ENCODE results near the gene LY6G5C. TPM values are rescaled to one million over a fixed set of nuclear protein-coding genes. Genes with fewer than 3 reads are reported as not detected.

LY6G5C gene
- total RNA-seq, 1 experiment from 2014 or later, result 1.7 TPM

DNA sequence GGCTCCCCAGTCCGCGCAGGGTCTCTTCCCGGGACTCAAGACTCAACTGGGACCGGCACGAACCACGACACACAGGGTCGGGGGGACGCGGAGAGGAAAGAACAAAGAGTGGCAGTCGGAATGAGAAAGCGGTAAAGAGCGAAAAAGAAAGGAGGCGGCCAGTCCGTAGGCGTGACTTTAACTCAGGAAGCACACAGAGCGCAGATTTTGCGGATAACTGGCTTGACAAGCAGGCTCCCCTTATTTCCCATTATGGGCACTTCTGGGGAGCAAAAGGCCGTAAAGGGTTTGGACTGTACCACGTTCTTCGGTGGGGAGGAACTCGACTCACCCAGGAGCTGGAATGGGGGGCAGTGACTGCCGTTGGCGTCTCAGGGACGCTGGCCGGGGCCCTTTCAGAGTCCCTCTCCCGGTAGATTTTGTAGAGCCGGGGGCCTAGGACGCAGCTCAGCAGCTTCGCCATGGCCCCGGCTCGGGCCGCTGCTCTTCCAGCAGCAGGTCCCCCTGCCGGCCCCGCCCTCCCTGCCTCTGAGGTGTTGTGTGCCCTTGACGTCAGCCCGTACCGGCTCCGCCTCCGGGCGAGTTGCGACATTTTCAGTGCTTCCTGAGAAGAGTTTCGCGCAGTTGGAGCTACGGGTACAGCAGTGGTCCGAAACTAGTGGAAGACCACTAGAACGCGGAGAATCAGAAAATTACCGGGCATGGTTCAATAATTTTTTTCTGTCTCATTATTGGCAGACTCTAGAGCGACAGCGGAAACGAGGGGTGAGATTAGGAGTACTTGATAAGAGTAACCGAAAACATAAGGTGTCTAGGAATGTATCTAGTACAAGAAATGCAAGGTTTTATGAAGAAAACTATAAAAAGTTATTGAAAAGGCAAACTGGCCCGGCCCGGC, 22.2 kb upstream of the LY6G5C start, which contains the start of gene ABHD16A (continued):
- TF ChIP-seq SRF (IDR thresholded peaks at IDR 0.05; ENCODE audit: low read depth) (no peak; the same call in none of the 2 replicates), POLR2AphosphoS5 (IDR thresholded peaks at IDR 0.05; ENCODE audit: low read depth, low read length) (peak; percentile 95), POLR2A (IDR thresholded peaks at IDR 0.05; ENCODE audit: borderline replicate concordance, extremely low read depth, insufficient read depth, insufficient read length) (peak; percentile 48), YY1 (IDR thresholded peaks at IDR 0.05; ENCODE audit: extremely low read depth, insufficient replicate concordance, low read depth, low read length) (peak; percentile 84), FOSL1 (IDR thresholded peaks at IDR 0.05; ENCODE audit: low read depth) (no peak), EZH2 (IDR thresholded peaks at IDR 0.05) (no peak)

GRCh38 chr6:31702405-31702818, 21.5 kb upstream of the LY6G5C start:
- Histone ChIP-seq H3K4me2 (ENCODE audit: low read length) (peak overlapping the region; percentile 77), H3K9me2 (ENCODE audit: insufficient read depth) (no peaks in the 10 kb centered on the region), H3K79me2 (ENCODE audit: insufficient read depth, low read length) (peaks cover 13% of the 10 kb centered on the region), H3K36me3 (ENCODE audit: control insufficient read depth in 1 of 2, insufficient read depth in 2 of 2, low read length in 2 of 2) (no peaks in the 10 kb centered on the region), H4K20me1 (ENCODE audit: insufficient read depth) (no peaks in the 10 kb centered on the region), H2AFZ (ENCODE audit: low read depth, low read length, poor library complexity, severe bottlenecking) (no peak overlapping the region), H3K4me1 (ENCODE audit: control insufficient read depth in 1 of 2, insufficient read depth in 2 of 2, low read length in 2 of 2) (peaks cover 7 to 15% of the 10 kb centered on the region in 2 experiments; a peak in 3 of 4 replicates), H3K9ac (ENCODE audit: low read length) (peak overlapping the region; percentile 85), H3K9me3 (ENCODE audit: control insufficient read depth in 1 of 2, insufficient read depth in 1 of 2, low read depth in 1 of 2, low read length in 2 of 2) (no peaks in the 10 kb centered on the region), H3K4me3 (replicated peaks in 1 of 2; ENCODE audit: low read depth in 1 of 2, low read length in 2 of 2) (peak overlapping the region; percentile 89 to 98), H3K27me3 (ENCODE audit: insufficient read depth, low read length) (no peaks in the 10 kb centered on the region), H3K27ac (ENCODE audit: low read depth, low read length) (peak overlapping the region; percentile 82)
- ChIA-PET POLR2A (interaction anchor here (1.1 to 1.6 kb wide), 6 partner anchors 36 to 132 kb away, joined by 3 to 5 read pairs (median 4); partner anchors contain the start of genes HSPA1B, MSH5 and VARS1), CTCF (interaction anchor here (1.2 to 2.1 kb wide), 3 partner anchors 10 to 67 kb away, joined by 3 to 10 read pairs (median 7); no protein-coding TSS in a partner anchor), RAD21 (ENCODE audit: low non-redundant PET in 1 of 2, low total read pairs in 2 of 2, uncharacterized antibody in 2 of 2, unreplicated experiment in 2 of 2) (no interaction called here)
- intact Hi-C loops (cut with micrococcal nuclease), result loop anchor here (2.0 kb wide), 1 partner anchor 36 kb away; no protein-coding TSS in a partner anchor
- TSS peak; percentile 62 for BruUV-seq (replicated peaks)
- DNase-seq (ENCODE audit: low read depth, low spot score) (no peak), ATAC-seq (peak; percentile 10)
- TF ChIP-seq SP1 (IDR thresholded peaks at IDR 0.05; ENCODE audit: low read depth) (no peak), ZFX (IDR thresholded peaks at IDR 0.05) (no peak), ZNF274 (IDR thresholded peaks at IDR 0.05; ENCODE audit: low read depth, low read length) (no peak), ELF1 (IDR thresholded peaks at IDR 0.05; ENCODE audit: borderline replicate concordance, low read depth) (no peak)
